Measurements from ENCODE around the gene RASSF7.
"Not testable (repeated sequence)": the region's sequence is repeated elsewhere in the genome, so short reads cannot be mapped to it uniquely, and the experiment has no call there.

Gene RASSF7, protein sequence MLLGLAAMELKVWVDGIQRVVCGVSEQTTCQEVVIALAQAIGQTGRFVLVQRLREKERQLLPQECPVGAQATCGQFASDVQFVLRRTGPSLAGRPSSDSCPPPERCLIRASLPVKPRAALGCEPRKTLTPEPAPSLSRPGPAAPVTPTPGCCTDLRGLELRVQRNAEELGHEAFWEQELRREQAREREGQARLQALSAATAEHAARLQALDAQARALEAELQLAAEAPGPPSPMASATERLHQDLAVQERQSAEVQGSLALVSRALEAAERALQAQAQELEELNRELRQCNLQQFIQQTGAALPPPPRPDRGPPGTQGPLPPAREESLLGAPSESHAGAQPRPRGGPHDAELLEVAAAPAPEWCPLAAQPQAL

GRCh38 chr11:560305-561147, at the start of gene RASSF7, which contains the start of gene LMNTD2:
RASSF7 (plus strand) TSS chr11:560970; CDS start chr11:561769, 799 bp downstream.
LMNTD2 (minus strand) TSS chr11:560738; CDS start chr11:560716, 22 bp downstream.
- DNase-seq, result peak; percentile 99

DNA sequence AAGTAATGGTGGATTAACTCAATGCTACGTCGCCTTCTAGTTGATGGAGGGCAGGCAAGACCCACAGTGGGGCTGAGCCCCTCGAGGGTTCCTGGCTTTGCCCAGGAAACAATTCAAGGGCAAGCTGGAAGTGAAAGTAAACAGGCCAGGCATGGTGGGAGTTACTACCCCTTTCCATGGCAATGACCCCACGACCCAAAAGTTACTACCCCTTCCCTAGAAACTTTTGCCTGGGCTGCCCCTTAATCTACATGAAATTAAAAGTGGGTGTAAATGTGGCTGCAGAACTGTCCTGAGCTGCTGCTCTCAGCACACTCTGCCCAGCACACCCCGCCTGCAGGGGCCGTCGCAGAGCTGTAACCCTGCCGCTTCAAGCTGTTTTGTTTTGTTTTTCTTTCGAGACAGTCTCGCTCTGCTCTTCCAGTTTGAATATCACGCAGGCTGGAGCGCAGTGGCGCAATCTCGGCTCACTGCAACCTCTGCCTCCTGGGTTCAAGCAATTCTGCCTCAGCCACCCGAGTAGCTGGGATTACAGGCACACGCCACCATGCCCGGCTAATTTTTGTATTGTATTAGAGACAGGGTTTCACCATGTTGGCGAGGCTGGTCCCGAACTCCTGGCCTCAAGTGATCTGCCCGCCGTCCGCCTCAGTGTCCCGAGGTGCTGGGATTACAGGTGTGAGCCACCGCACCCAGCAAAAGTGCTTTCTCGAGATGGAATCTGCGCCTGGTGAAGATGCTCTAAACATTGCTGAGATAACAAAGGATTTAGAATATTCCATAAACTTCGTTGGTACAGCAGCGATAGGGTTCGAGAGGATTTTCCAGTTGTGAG, 47.8 kb upstream of the RASSF7 start:
- DNase-seq, result no peak

GRCh38 chr11:514606-515005, 46.2 kb upstream of the RASSF7 start:
- no peak for DNase-seq

DNA sequence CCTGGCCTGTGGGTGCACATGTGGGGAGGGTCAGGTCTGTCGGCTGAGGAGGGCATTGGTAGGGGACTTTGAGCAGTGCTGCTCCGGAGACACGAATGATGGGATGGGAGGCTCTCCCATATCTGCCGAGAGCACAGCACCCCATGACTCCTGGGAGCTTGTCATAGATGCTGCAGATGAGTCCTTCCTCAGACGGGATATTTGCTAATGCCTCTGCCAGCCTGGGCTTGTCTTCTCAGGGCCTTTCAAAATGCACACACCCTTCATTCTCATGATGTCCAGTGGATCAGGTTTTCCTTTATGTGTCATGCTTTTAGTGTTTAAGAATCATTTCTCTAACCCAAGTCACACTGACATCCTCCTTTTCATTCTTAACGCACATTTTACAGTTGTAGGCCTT, 45.6 kb upstream of the RASSF7 start:
- DNase-seq, result no peak

DNA sequence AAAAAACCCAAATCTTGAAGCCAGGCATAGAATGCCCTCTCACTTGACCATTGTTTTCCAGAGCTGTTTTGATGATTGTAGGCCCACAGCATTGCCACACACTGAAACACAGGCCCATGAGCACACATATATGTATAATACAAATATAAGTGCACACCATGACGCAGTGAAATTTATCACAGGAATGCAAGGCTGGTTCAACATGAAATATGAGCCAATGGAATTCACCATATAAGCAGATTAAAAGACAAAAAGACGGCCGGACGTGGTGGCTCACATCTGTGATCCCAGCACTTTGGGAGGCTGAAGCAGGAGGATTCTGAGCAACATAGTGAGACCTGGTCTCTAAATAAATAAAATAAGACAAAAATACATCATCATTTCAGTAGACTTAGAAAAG, 44.4 kb upstream of the RASSF7 start:
- no peak for DNase-seq

GRCh38 chr11:516918-517685, 43.7 kb upstream of the RASSF7 start:
- DNase-seq, result not testable (repeated sequence)

DNA sequence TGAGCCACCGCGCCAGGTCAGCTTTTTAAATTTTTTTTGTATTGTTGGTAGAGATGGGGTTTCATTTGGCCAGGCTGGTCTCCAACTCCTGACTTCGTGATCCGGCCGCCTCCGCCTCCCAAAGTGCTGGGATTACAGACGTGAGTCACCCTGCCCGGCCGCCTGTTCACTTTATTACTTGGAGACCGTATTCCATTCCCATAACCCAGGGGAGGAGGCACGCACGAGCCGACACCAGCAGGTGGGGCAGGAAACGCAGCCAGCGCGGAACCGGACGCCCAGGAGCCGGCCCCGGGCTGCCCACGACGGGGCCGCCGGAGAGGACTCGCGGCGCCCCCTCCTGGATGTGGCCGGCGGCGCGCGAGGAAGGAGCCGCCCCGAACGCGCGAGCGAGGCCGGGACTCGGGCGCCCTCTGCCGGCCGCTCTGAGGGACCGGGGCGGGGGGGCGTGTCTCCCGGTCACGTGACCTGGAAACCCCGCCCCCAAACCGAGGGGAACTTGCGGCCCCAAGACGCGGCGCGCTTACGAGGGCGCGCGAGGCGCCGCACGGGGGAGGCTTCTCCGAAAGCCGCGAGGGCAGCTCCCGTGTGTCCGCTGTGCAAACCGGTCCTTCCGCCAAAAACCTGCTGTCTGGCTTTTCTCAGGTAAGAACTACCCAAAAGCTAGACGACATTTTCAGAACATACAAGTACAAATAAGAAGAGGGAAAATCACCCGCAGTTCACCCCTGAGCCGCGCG, 42.1 kb upstream of the RASSF7 start:
- peak; percentile 99 for DNase-seq

DNA sequence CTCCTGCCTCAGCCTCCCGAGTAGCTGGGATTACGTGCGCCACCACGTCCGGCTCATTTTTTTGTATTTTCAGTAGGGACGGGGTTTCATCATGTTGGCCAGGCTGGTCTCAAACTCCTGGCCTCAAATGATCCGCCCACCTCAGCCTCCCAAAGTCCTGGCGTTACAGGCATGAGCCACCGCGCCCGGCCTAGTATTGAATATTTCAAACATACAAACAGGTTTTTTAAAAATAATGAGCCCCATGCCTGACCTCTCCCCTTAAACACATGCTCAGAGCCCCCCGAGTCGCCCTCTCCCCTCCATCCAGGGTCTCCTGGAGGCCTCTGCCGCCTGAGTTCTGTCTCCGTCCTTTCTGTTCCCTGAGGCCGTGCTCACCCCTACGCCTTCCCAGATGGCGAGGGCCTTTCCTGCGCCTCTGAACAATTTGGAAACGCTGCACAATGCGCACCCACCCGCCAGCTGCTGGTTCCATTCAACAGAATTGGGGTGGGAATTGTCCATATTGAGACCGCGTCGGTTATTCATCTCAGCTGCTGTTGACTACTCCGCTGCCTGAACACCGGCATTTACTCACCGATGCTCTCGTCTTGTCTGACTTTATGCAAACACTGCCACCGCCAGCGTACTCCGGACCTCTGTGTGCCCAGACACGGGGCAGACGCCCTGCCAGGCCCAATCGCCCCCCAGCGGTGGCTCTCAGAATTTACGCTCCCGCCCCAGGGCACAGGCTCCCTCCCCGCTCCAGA, 40.2 kb upstream of the RASSF7 start:
- no peak for DNase-seq

- no peak for DNase-seq
Measured at GRCh38 chr11:521177-521688, 39.5 kb upstream of the RASSF7 start.

GRCh38 chr11:526192-526591, 34.6 kb upstream of the RASSF7 start:
- no peak for DNase-seq

DNA sequence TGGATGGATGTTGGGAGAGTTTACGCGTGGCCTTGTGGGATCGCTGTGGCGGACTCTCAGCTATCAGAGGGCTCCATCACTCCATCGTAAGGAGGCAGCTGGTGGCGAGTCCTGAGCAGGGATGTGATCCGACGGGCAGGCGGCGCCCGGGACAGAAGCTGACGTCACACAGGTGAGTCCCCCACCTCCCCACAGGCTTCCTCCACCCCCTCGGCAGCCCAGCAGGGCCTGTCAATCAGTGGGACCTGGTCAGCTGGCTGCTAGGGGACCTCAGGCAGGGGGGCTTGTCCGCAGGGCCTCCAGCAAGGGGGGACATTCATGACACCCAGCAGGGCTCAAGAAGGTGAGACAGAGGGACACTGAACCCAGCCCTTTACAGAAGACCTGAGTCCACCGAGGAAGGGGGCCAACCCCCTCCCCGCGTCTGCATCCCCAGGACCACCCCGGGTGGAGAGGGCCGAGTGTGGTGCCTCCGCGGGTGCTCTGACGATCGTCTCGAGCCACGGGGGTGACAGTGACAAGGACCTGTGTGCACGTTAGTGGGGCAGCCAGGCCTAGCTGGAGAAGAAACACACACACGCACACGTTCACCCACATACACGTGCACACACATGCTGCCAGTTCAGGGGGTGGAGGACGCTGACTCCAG, 32.5 kb upstream of the RASSF7 start:
- no peak for DNase-seq

DNA sequence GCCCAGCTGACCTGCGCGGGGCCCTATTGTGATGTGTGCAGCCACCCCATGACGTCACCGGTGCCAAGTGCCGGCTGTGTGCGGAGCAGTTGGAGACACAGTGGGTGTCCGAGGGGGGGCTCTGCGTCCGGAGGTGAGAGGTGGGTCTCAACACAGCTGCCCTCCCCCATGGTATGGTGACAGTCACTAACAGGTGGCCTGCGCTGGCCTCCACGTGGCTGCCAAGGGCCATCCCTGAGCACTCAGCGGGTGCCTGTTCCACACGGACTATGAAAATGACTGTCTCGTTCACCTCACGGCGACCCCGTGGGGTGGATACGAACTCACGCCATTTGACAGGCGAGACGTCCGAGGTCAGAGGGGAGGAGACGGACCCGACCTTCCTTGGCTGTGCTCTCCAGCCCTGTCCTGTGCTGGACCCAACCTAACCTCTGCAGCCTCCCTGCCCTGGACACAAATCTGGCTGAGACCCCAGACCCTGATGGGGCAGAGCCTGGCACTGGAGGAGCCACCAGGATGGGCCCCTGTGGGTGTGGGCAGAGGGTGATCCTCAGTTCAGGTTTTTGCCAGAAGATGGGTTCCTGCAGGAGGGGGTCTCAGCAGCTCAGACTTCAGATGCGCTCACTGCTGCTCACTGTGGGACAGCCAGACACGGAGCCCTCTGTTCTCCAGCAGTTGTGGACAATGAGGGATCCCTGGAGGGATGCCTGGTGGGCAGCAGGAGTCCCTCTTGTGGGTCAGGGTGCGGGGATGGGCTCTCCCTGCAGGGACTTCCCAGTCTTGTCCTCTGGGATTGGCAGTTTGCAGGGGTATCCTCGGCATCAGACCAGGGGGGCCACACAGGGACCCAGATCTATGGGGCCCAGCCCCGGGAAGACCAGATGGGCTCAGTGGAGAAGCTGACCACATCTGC, 31.7 kb upstream of the RASSF7 start:
- DNase-seq, result no peak

- no peak for DNase-seq
Measured at GRCh38 chr11:529728-530411, 30.9 kb upstream of the RASSF7 start.

- no peak for DNase-seq
Measured at GRCh38 chr11:530960-531831, 29.6 kb upstream of the RASSF7 start.

DNA sequence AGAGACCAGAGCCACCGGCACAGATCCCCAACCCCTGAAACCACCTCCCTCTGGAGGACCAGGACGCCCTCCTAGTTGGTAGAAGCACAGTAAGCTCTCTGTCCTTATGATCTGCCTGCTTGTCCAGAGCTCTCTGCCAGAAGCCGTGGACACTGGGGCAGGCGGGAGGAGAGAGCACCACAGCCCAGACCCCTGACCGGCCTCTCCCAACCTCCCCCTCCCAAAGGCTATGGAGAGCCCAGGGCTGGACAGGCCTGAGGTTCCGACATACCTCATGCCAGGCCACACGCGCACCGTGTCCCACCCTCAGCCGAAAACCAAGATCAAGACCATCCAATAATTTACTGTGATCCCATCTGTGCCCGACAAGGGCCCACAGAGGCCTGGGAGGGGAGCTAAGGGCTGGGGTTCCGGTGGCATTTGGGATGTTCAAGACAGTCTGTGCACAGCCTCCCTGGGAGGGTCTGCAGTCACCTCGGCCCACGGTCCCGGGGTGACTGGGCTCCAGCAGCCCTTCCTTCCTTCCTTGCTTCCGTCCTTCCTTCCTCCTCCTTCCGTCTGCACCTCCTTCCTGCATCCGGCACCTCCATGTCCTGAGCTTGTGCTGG, 28.7 kb upstream of the RASSF7 start:
- DNase-seq, result no peak

DNA sequence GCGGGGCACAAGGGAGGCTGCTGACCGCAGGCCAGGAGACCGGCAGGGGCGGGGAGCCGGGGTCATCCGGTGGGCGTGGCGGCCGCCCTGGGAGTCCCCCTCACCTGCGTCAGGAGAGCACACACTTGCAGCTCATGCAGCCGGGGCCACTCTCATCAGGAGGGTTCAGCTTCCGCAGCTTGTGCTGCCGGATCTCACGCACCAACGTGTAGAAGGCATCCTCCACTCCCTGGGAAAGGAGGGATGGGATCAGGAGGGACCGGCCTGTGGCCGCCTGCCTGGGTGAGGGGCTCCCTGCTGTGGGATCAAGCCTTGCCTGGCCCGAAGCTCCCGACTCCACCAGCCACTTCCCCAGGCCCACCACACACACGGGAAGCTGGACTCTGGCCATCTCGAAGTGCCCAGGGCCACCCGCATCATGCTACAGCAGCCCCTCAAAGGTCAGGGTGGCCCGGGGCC, 28.2 kb upstream of the RASSF7 start:
- no peak for DNase-seq
